Activated CD8-positive, alpha-beta T cell treated with anti-CD3 and anti-CD28 coated beads, Interleukin-2, amount 10 ng/mL, durations not matched to agents 7 days and 5 days (primary cell): ENCODE results near the gene ERC2. TPM values are rescaled to one million over a fixed set of nuclear protein-coding genes. Genes with fewer than 3 reads are reported as not detected.

ENCODE experiments used
- ATAC-seq: fragments of 150-1000 bp; cut with Tn5 transposase; one replicate; pipeline ENCODE4 v1.10.0; 2021; ENCODE audit warnings: moderate library complexity
- CTCF ChIA-PET: fragments of 350-600 bp; sonication (Branson Sonifier 250); formaldehyde crosslinking; loops from one replicate; lab custom pipeline; 2021; ENCODE audit warnings: antibody characterized with exemption; lab: Charles Lee
- POLR2A ChIA-PET: fragments of 350-600 bp; sonication (Branson Sonifier 250); formaldehyde crosslinking; loops from one replicate; lab custom pipeline; 2021; ENCODE audit warnings: antibody characterized with exemption; lab: Charles Lee
- DNase-seq: peaks from one replicate; pipeline ENCODE4 v3.0.0-alpha.2; 2020
- H3K27ac Mint-ChIP-seq: one replicate; pipeline ENCODE4 v1.8.0; 2021; ENCODE audit warnings: mild to moderate bottlenecking, mixed read lengths
- H3K27me3 Mint-ChIP-seq: one replicate; pipeline ENCODE4 v1.8.0; 2021; ENCODE audit warnings: low read depth, mixed read lengths
- H3K36me3 Mint-ChIP-seq: one replicate; pipeline ENCODE4 v1.8.0; 2021; ENCODE audit warnings: low read depth, mixed read lengths
- H3K4me1 Mint-ChIP-seq: one replicate; pipeline ENCODE4 v1.8.0; 2021; ENCODE audit warnings: low read depth, mixed read lengths
- H3K4me3 Mint-ChIP-seq: one replicate; pipeline ENCODE4 v1.8.0; 2021; ENCODE audit warnings: mild to moderate bottlenecking, mixed read lengths
- H3K9me3 Mint-ChIP-seq: one replicate; pipeline ENCODE4 v1.8.0; 2022; ENCODE audit warnings: mixed read lengths; ENCODE audit not compliant: insufficient read depth
- total RNA-seq, 2 experiments: library from RNA; stranded (reverse); gene quantifications; one replicate each; pipeline ENCODE4 v1.2.3, GENCODE V29; 2021

Gene ERC2
- total RNA-seq, 2 experiments from 2014 or later: not detected

- Mint-ChIP-seq H3K9me3 (no peaks in the 10 kb centered on the region), H3K27ac (no peak overlapping the region), H3K4me3 (no peak overlapping the region), H3K4me1 (no peaks in the 10 kb centered on the region), H3K36me3 (no peaks in the 10 kb centered on the region), H3K27me3 (no peaks in the 10 kb centered on the region)
- no peak for ATAC-seq
- ChIA-PET POLR2A (no interaction called here), CTCF (no interaction called here)
- DNase-seq: no peak
Measured at GRCh38 chr3:55567121-55567520, 901.1 kb downstream of the ERC2 start.

- Mint-ChIP-seq H3K4me1 (no peaks in the 10 kb centered on the region), H3K27ac (no peak overlapping the region), H3K27me3 (no peaks in the 10 kb centered on the region), H3K9me3 (no peaks in the 10 kb centered on the region), H3K36me3 (no peaks in the 10 kb centered on the region), H3K4me3 (no peak overlapping the region)
- ChIA-PET CTCF (no interaction called here), POLR2A (no interaction called here)
- ATAC-seq: no peak
- no peak for DNase-seq
Measured at GRCh38 chr3:55565521-55565920, 902.7 kb downstream of the ERC2 start.

- ATAC-seq: no peak
- POLR2A ChIA-PET: no interaction called here
Measured at GRCh38 chr3:55564726-55565125, 903.5 kb downstream of the ERC2 start.

GRCh38 chr3:55562700-55563099 is 905.6 kb downstream of the ERC2 start:
- Mint-ChIP-seq H3K27me3 (no peaks in the 10 kb centered on the region), H3K4me3 (no peak overlapping the region), H3K36me3 (no peaks in the 10 kb centered on the region), H3K9me3 (no peaks in the 10 kb centered on the region), H3K4me1 (no peaks in the 10 kb centered on the region), H3K27ac (no peak overlapping the region)
- ChIA-PET CTCF (no interaction called here), POLR2A (no interaction called here)
- DNase-seq (no peak), ATAC-seq (no peak)

More at GRCh38 chr3:55564726-55565125, 903.5 kb downstream of the ERC2 start:
- H3K27me3 Mint-ChIP-seq: no peaks in the 10 kb centered on the region
- no peaks in the 10 kb centered on the region for H3K36me3 Mint-ChIP-seq
- CTCF ChIA-PET: no interaction called here
- no peaks in the 10 kb centered on the region for H3K4me1 Mint-ChIP-seq
- no peak for DNase-seq
- H3K4me3 Mint-ChIP-seq: no peak overlapping the region
- H3K9me3 Mint-ChIP-seq: no peaks in the 10 kb centered on the region
- no peak overlapping the region for H3K27ac Mint-ChIP-seq

- DNase-seq (no peak), ATAC-seq (no peak)
- H3K36me3 Mint-ChIP-seq: no peaks in the 10 kb centered on the region
- H3K27me3 Mint-ChIP-seq: no peaks in the 10 kb centered on the region
- ChIA-PET CTCF (no interaction called here), POLR2A (no interaction called here)
- no peak overlapping the region for H3K27ac Mint-ChIP-seq
- H3K4me3 Mint-ChIP-seq: no peak overlapping the region
- H3K9me3 Mint-ChIP-seq: no peaks in the 10 kb centered on the region
- H3K4me1 Mint-ChIP-seq: no peaks in the 10 kb centered on the region
Measured at GRCh38 chr3:55559500-55560423, 908.5 kb downstream of the ERC2 start.

- Mint-ChIP-seq H3K36me3 (no peaks in the 10 kb centered on the region), H3K27me3 (no peaks in the 10 kb centered on the region), H3K4me1 (no peaks in the 10 kb centered on the region), H3K4me3 (no peak overlapping the region), H3K9me3 (no peaks in the 10 kb centered on the region), H3K27ac (no peak overlapping the region)
- CTCF ChIA-PET: no interaction called here
- ATAC-seq (no peak), DNase-seq (no peak)
- POLR2A ChIA-PET: no interaction called here
Measured at GRCh38 chr3:55558316-55558715, 910.0 kb downstream of the ERC2 start.

GRCh38 chr3:55557549-55557948 is 910.7 kb downstream of the ERC2 start:
- POLR2A ChIA-PET: no interaction called here
- H3K27ac Mint-ChIP-seq: no peak overlapping the region
- CTCF ChIA-PET: no interaction called here
- no peak for ATAC-seq
- no peaks in the 10 kb centered on the region for H3K36me3 Mint-ChIP-seq
- no peak overlapping the region for H3K4me3 Mint-ChIP-seq
- no peaks in the 10 kb centered on the region for H3K4me1 Mint-ChIP-seq
- no peaks in the 10 kb centered on the region for H3K9me3 Mint-ChIP-seq
- DNase-seq: no peak
- no peaks in the 10 kb centered on the region for H3K27me3 Mint-ChIP-seq

- H3K4me1 Mint-ChIP-seq: no peaks in the 10 kb centered on the region
- DNase-seq (no peak), ATAC-seq (no peak)
- ChIA-PET POLR2A (no interaction called here), CTCF (no interaction called here)
- H3K27me3 Mint-ChIP-seq: no peaks in the 10 kb centered on the region
- H3K27ac Mint-ChIP-seq: no peak overlapping the region
- no peak overlapping the region for H3K4me3 Mint-ChIP-seq
- H3K9me3 Mint-ChIP-seq: no peaks in the 10 kb centered on the region
- H3K36me3 Mint-ChIP-seq: no peaks in the 10 kb centered on the region
Measured at GRCh38 chr3:55556619-55557537, 911.4 kb downstream of the ERC2 start.

GRCh38 chr3:55555873-55556618 is 912.2 kb downstream of the ERC2 start:
- H3K4me3 Mint-ChIP-seq: no peak overlapping the region
- H3K9me3 Mint-ChIP-seq: no peaks in the 10 kb centered on the region
- DNase-seq (no peak), ATAC-seq (no peak)
- H3K27me3 Mint-ChIP-seq: no peaks in the 10 kb centered on the region
- ChIA-PET POLR2A (no interaction called here), CTCF (no interaction called here)
- no peaks in the 10 kb centered on the region for H3K4me1 Mint-ChIP-seq
- no peaks in the 10 kb centered on the region for H3K36me3 Mint-ChIP-seq
- H3K27ac Mint-ChIP-seq: no peak overlapping the region

GRCh38 chr3:55554634-55555425 is 913.4 kb downstream of the ERC2 start:
- Mint-ChIP-seq H3K36me3 (no peaks in the 10 kb centered on the region), H3K4me3 (no peak overlapping the region), H3K27me3 (no peaks in the 10 kb centered on the region), H3K4me1 (no peaks in the 10 kb centered on the region), H3K9me3 (no peaks in the 10 kb centered on the region), H3K27ac (no peak overlapping the region)
- DNase-seq (no peak), ATAC-seq (no peak)
- CTCF ChIA-PET: no interaction called here
- POLR2A ChIA-PET: no interaction called here

- no peak for DNase-seq
- ChIA-PET CTCF (no interaction called here), POLR2A (no interaction called here)
- no peaks in the 10 kb centered on the region for H3K36me3 Mint-ChIP-seq
- no peak for ATAC-seq
- no peaks in the 10 kb centered on the region for H3K9me3 Mint-ChIP-seq
- H3K27me3 Mint-ChIP-seq: no peaks in the 10 kb centered on the region
- no peak overlapping the region for H3K4me3 Mint-ChIP-seq
- H3K4me1 Mint-ChIP-seq: no peaks in the 10 kb centered on the region
- no peak overlapping the region for H3K27ac Mint-ChIP-seq
Measured at GRCh38 chr3:55551644-55552043, 916.6 kb downstream of the ERC2 start.
